Right lung (tissue), 10 donors: ENCODE results near the gene LAMTOR5. TPM values are rescaled to one million over a fixed set of nuclear protein-coding genes. Genes with fewer than 3 reads are reported as not detected.
"Not testable (repeated sequence)": the region's sequence is repeated elsewhere in the genome, so short reads cannot be mapped to it uniquely, and the experiment has no call there.

Source experiments
- DNase-seq, 2 donors: peaks; one replicate each; pipeline ENCODE4 v3.0.0-alpha.2; 2013
- long read RNA-seq, 8 donors: transcript quantifications; one replicate each; lab custom pipeline, GENCODE V29; 2026
- polyA plus RNA-seq, 5 donors: library from polyadenylated mRNA; unstranded; fragments of 120-200 nt; gene quantifications; one replicate each; pipeline versions ENCODE4 v1.2.1 to v1.2.3, GENCODE V29; 2013; ENCODE audit warnings: inconsistent platforms in 1 of 5, low replicate concordance in 1 of 5; ENCODE audit not compliant: insufficient read length in 5 of 5, insufficient read depth in 1 of 5

LAMTOR5 gene
- 100 to 1,000 TPM; 108 to 128 (median 124) TPM for polyA plus RNA-seq
- long read RNA-seq, donor 1, transcript LAMTOR5-206 (4 exons, 634 nt) = major isoform, 187 of 262 reads
- long read RNA-seq, donor 1, transcript LAMTOR5-202 (3 exons, 1,830 nt) = minor isoform, 9 of 262 reads
- long read RNA-seq, donor 1, partial matches to known transcripts = 60 of 262 reads
- long read RNA-seq, donor 1, other reads (novel, unspliced or antisense) = 0 of 262 reads
- long read RNA-seq, donor 2, transcript LAMTOR5-206 (4 exons, 634 nt) = major isoform, 83 of 144 reads
- long read RNA-seq, donor 2, partial matches to known transcripts = 53 of 144 reads
- long read RNA-seq, donor 2, other reads (novel, unspliced or antisense) = 0 of 144 reads
- long read RNA-seq, donor 3, transcript LAMTOR5-202 (3 exons, 1,830 nt) = minor isoform, 9 of 163 reads
- long read RNA-seq, donor 3, transcript LAMTOR5-206 (4 exons, 634 nt) = major isoform, 106 of 163 reads
- long read RNA-seq, donor 3, partial matches to known transcripts = 41 of 163 reads
- long read RNA-seq, donor 3, other reads (novel, unspliced or antisense) = 0 of 163 reads
- long read RNA-seq, donor 4, transcript LAMTOR5-202 (3 exons, 1,830 nt) = minor isoform, 7 of 129 reads
- long read RNA-seq, donor 4, transcript LAMTOR5-206 (4 exons, 634 nt) = major isoform, 86 of 129 reads
- long read RNA-seq, donor 4, partial matches to known transcripts = 34 of 129 reads
- long read RNA-seq, donor 4, other reads (novel, unspliced or antisense) = 0 of 129 reads
- long read RNA-seq, donor 5, transcript LAMTOR5-206 (4 exons, 634 nt) = major isoform, 206 of 294 reads
- long read RNA-seq, donor 5, transcript LAMTOR5-202 (3 exons, 1,830 nt) = minor isoform, 8 of 294 reads
- long read RNA-seq, donor 5, transcript LAMTOR5-205 (3 exons, 569 nt) = minor isoform, 5 of 294 reads
- long read RNA-seq, donor 5, partial matches to known transcripts = 72 of 294 reads
- long read RNA-seq, donor 5, other reads (novel, unspliced or antisense) = 0 of 294 reads
- long read RNA-seq, donor 6, transcript LAMTOR5-206 (4 exons, 634 nt) = major isoform, 154 of 261 reads
- long read RNA-seq, donor 6, partial matches to known transcripts = 101 of 261 reads
- long read RNA-seq, donor 6, other reads (novel, unspliced or antisense) = 0 of 261 reads
- long read RNA-seq, donor 7, transcript LAMTOR5-206 (4 exons, 634 nt) = major isoform, 89 of 130 reads
- long read RNA-seq, donor 7, partial matches to known transcripts = 34 of 130 reads
- long read RNA-seq, donor 7, other reads (novel, unspliced or antisense) = 0 of 130 reads
- long read RNA-seq, donor 8, transcript LAMTOR5-206 (4 exons, 634 nt) = major isoform, 69 of 93 reads
- long read RNA-seq, donor 8, transcript LAMTOR5-202 (3 exons, 1,830 nt) = minor isoform, 6 of 93 reads
- long read RNA-seq, donor 8, partial matches to known transcripts = 18 of 93 reads
- long read RNA-seq, donor 8, other reads (novel, unspliced or antisense) = 0 of 93 reads

- peak; percentile 92 to 95 for DNase-seq
Observed at GRCh38 chr1:110407260-110408210, at the start of gene LAMTOR5. TSS of gene LAMTOR5 (minus strand) at chr1:110407694. CDS start at chr1:110407620, 74 bp downstream.

- no peak for DNase-seq
Observed at GRCh38 chr1:110457206-110457605, 49.7 kb upstream of the LAMTOR5 start.

- DNase-seq = no peak
Observed at GRCh38 chr1:110455151-110455550, 47.7 kb upstream of the LAMTOR5 start.

- DNase-seq = no peak
Observed at GRCh38 chr1:110454328-110454727, 46.8 kb upstream of the LAMTOR5 start.

GRCh38 chr1:110453829-110454228 is 46.3 kb upstream of the LAMTOR5 start:
- DNase-seq = no peak

GRCh38 chr1:110452330-110452729 is 44.8 kb upstream of the LAMTOR5 start:
- no peak for DNase-seq

GRCh38 chr1:110450929-110451328 is 43.4 kb upstream of the LAMTOR5 start, which contains the start of gene PROK1:
TSS of gene PROK1 (plus strand) at chr1:110451149. CDS start at chr1:110451217, 68 bp downstream.
- DNase-seq = no peak

- DNase-seq = no peak
Observed at GRCh38 chr1:110449661-110450651, 42.5 kb upstream of the LAMTOR5 start.

- no peak for DNase-seq
Observed at GRCh38 chr1:110444561-110444960, 37.1 kb upstream of the LAMTOR5 start.

- no peak for DNase-seq
Observed at GRCh38 chr1:110443451-110443850, 36.0 kb upstream of the LAMTOR5 start.

- DNase-seq = no peak
Observed at GRCh38 chr1:110441888-110442287, 34.4 kb upstream of the LAMTOR5 start.

- peak; percentile 42 to 45 for DNase-seq
Observed at GRCh38 chr1:110440877-110441276, 33.4 kb upstream of the LAMTOR5 start.

- DNase-seq = not testable (repeated sequence)
Observed at GRCh38 chr1:110439873-110440272, 32.4 kb upstream of the LAMTOR5 start.

GRCh38 chr1:110438893-110439292 is 31.4 kb upstream of the LAMTOR5 start:
- no peak for DNase-seq

- DNase-seq = not testable (repeated sequence)
Observed at GRCh38 chr1:110437645-110438299, 30.3 kb upstream of the LAMTOR5 start.

- DNase-seq = no peak
Observed at GRCh38 chr1:110436635-110437034, 29.1 kb upstream of the LAMTOR5 start.

- DNase-seq = no peak
Observed at GRCh38 chr1:110434946-110435345, 27.5 kb upstream of the LAMTOR5 start.

- DNase-seq = no peak
Observed at GRCh38 chr1:110433803-110434202, 26.3 kb upstream of the LAMTOR5 start.
